Measurements from ENCODE around the gene KRTCAP2.
A peak's percentile ranks its signal among the peaks of the same experiment; 100 is the strongest.

KRTCAP2 gene

DNA sequence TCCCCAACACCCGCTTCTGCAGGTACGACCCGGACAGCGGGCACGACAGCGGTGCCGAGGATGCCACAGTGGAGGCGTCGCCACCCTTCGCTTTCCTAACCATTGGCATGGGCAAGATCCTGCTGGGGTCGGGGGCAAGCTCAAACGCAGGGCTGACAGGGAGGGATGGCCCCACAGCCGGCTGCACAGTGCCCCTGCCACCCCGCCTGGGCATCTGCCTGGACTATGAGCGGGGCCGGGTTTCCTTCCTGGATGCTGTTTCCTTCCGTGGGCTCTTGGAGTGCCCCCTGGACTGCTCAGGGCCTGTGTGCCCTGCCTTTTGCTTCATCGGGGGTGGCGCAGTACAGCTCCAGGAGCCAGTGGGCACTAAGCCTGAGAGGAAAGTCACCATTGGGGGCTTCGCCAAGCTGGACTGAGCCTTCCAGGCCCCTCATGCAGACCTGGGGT lies 10.7 kb upstream of the KRTCAP2 start:
- no peak for DNase-seq (ENCODE audit: low read depth)

DNA sequence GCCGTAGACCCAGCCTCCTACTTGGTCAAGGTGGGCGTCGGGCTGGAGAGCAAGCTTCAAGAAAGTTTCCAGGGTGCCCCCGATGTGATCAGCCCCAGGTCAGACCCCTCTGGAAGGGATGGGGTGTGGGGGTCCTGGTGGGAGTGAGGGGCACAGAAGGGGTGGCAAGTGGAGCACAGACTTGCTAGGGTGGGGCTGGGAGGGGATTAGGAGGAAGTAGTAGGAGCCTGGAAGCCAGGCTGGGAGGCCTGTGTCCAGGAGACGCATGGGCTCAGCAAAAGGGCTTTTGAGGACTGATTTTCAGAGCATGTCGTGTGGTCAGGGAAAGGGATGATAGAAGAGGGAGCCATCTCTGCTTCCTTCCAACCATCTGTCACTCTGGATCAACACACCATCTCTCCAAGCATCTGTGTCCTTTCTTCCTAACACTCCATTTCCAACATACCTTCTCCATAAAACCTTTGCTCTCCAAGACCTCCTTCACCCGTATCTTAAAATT lies 9.0 kb upstream of the KRTCAP2 start:
- no peak for DNase-seq (ENCODE audit: low read depth)

DNA sequence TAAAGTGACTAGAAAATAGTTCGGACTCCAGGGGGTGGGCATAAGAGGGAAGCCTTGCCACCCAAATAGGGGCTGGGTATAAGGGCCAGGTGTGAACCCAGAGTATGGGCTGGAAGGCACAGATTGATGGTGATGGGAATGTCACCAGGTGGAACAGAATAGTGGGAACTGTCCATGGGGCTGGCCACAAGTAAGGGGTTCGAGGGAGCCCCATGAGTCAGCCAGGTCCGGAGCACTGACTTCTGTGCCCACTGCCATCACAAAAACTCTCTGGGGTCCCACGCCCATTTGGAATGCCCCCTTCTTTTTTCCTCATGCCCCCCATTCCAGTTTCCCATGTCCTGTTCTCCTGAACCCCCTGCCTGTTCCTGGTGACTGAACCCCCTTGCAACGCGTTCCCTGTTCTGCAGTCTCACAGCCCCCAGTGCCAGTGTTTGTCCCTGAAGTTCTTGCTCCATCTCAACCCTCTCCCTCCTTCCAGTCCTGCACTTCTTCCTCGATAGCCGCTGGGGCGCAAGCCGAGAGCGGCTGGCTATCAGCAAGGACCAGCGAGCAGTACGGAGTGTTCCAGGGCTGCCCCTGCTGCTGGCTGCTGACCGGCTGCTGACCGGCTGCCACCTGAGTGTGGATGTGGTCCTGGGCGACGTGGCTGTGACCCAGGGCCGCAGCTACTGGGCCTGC lies 8.4 kb upstream of the KRTCAP2 start:
- DNase-seq (ENCODE audit: low read depth) = no peak

DNA sequence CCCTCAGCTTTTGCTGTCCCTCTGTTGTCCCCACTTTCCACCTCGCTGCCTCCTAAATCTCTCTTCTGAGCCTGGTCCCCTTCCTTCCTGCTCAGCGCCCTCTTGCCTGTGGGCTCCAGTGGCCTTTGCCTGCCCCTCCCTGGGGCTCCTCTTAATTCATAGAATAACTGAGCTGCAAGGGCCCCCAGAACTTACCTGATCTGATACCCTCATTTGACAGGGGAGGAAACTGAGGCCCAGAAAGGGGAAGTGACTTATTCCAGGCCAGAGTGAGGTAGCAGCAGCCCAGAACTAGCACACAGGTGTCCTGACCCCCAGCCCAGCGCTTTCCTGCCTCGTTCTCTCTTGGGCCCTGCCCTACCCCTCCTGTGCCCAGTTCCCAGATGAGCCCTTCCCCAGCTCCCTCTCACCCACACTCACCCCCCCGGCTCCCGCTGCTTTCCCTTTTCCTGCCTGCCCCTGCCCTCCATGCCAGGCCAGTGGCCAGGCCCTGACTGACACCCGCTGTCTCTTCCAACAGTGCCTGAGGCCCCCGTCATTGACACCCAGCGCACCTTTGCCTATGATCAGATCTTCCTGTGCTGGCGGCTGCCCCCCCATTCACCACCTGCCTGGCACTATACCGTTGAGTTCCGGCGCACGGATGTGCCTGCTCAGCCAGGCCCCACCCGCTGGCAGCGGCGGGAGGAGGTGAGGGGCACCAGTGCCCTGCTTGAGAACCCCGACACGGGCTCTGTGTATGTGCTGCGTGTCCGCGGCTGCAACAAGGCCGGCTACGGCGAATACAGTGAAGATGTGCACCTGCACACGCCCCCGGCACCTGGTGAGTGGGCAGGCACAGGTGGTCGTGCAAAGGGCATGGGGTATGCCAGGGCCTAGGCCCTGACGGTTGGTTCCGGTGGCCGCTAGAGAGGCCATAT lies 6.3 kb upstream of the KRTCAP2 start:
- DNase-seq (ENCODE audit: low read depth) = no peak

DNA sequence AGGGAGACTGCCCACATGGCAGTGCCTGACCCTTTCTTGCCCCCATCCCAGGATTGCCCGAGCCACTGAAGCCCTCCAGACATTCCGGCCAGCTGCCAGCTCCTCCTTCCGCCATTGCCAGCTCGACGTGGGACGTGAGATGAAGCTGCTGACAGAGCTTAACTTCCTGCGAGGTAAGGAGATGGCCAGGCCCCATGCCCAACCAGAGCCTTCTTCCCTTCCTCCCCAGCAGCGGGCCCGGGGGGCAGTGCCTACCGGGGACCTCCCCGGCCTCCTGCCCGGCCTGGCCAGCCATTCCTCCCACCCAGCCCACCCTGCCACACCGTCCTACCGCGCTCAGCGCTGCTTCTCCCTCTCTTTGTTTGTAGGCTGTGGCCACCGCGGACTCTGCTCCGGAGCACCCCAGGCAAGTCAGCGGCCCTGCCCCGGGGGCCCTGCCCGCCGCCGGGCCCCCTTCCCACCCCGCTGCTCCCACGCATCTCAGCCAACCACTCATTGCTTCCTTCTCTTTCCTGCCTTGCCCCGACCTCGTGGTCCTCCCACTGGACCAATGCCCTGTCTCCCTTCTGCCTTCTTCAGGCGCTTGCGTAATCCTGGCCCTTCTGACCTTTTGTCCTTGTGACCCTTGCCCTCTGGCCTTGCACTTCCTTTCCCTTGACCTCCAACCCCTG lies 5.5 kb upstream of the KRTCAP2 start:
- DNase-seq (ENCODE audit: low read depth) = no peak

DNA sequence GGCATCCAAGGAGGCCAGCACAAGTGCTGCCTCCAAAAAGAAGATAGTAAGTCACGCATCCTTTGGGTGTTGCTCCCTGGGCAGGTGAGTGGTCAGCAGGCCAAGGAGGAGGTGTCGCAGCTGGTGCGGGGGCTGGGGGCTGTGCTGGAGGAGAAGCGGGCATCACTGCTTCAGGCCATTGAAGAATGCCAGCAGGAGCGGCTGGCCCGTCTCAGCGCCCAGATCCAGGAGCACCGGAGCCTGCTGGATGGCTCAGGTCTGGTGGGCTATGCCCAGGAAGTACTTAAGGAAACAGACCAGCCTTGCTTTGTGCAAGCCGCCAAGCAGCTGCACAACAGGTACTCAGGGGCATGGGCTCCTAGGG lies 4.8 kb upstream of the KRTCAP2 start:
- DNase-seq (ENCODE audit: low read depth) = no peak

DNA sequence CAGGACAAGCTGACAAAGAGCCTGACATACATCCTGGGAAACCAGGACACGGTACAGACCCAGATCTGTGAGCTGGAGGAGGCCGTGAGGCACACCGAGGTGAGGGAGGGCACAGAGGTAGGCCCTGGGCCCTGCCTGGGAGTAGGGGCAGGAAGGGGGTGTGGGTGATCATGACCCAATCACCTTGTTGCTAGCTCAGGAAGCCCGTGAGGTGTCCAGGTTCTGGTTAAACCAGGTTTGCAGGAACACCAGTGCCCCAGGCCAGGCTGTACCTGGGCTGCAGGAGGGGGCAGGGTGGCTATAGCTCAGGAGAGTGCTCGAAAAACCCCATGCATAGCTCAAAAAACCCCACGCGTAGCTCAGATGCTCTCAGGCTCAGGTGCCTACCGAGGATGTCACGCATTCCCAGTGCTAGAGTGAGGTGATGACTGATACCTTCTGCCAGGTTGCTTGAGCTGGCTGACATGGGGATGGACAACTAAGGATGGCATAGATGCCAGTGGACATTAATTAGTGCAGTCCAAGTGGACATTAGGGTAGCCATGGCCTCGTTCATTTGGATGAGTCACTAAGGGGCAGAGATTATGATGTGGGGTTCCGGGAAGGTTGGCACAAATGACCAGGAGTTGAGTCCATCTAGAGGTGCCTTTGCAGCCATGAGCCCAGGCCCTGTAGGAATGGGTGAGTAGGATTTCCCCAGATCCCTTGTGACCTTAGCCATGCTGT lies 4.3 kb upstream of the KRTCAP2 start:
- no peak for DNase-seq (ENCODE audit: low read depth)

DNA sequence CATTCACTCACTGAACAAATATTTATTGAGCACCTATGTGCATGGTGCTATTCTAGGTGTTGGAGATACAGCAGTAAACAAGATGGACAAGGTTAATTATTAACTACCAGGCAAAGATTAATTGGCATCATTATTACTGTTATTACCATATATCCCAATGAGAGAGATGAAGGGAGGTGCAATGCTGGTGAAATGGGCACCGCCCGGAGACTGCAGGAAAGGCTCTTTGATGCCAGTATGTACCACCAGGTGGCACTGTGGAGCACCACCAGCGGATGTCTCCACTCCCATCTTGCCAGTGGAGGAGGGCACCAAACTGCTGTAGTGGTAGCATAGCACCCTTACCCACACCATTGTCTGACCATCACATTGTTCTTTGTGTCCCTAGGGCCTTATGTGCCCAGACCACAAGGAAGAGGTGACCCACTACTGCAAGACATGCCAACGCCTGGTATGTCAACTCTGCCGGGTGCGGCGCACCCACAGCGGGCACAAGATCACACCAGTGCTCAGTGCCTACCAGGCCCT lies 3.5 kb upstream of the KRTCAP2 start:
- peak; percentile 68 for DNase-seq (ENCODE audit: low read depth)

DNA sequence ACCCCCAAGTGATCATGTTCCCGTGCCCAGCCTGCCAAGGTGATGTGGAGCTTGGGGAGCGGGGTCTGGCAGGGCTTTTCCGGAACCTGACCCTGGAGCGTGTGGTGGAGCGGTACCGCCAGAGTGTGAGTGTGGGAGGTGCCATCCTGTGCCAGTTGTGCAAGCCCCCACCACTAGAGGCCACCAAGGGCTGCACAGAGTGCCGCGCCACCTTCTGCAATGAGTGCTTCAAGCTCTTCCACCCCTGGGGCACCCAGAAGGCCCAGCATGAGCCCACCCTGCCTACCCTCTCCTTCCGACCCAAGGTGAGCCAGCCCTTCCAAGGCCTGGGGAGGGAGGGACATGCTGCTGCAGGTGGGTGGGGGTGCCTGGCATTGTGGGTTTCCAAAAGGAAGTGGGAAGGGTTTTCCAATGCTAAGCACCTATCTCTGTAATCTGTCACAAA lies 2.8 kb upstream of the KRTCAP2 start:
- no peak for DNase-seq (ENCODE audit: low read depth)

DNA sequence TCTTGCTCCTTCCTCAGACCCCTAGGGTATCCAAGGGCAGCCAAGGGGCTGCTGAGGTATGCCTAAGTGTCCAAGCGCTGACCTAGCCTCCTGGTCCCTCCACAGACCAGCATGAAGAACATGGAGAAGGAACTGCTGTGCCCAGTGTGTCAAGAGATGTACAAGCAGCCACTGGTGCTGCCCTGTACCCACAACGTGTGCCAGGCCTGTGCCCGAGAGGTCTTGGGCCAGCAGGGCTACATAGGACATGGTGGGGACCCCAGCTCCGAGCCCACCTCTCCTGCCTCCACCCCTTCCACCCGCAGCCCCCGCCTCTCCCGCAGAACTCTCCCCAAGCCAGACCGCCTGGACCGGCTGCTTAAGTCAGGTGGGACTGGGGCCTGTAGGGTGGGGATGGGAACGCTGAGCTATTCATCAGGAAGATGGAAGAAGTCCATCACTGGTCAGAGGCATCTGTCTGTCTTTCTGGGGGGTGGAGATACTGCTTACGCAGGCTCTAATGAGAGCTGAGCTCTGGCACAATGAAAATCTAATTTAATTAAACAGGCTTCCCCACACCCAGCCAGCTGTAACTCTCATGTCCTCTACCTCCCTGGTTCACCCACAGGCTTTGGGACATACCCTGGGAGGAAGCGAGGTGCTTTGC lies 2.3 kb upstream of the KRTCAP2 start:
- DNase-seq (ENCODE audit: low read depth) = no peak

DNA sequence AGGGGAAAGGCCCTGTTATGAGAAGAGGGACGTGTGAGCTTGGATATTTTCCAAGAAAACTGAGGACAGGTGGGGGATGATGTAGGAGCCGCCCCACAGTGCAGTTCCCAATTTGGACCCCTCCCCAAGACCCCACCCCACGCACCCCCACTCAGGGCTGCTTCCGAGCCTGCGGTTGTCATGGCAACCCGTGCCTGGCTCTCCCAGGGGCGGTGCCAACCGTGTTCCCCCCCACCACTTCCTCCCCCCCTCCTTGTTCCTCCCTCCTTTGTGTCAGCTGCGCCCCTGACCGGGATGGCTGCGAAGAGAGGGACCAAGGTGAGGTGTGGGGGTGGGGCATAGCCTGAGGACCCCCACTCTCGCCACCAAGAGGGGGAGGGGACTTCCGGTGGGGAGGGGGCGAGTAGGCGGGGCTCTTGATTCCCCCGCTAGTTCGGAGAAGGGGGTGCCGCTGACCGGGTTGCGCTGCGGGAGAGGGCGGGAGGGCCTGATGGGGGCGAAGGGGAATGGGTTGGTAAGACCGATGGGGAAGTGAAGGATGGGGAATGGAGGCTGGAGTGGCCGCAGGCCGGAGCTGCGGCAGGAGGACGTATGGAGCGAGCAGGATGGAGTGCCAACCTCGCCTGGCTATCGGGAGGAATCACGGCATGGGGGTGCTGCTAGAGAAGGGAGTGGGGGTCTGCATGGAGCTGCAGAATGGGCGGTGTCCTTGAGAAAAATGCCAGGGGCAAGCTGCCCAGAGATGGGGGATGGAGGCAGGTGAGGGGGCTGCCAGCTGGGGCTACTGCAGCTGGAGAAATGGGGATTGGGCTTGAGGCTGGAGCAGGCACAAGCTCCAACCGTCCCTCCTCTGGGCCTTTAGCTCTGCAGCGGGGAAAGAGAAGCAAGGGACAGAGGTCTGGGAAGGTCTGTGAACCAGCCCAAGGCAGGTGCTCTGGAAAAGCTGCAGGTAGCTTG lies 1.5 kb upstream of the KRTCAP2 start:
- no peak for DNase-seq (ENCODE audit: low read depth)

DNA sequence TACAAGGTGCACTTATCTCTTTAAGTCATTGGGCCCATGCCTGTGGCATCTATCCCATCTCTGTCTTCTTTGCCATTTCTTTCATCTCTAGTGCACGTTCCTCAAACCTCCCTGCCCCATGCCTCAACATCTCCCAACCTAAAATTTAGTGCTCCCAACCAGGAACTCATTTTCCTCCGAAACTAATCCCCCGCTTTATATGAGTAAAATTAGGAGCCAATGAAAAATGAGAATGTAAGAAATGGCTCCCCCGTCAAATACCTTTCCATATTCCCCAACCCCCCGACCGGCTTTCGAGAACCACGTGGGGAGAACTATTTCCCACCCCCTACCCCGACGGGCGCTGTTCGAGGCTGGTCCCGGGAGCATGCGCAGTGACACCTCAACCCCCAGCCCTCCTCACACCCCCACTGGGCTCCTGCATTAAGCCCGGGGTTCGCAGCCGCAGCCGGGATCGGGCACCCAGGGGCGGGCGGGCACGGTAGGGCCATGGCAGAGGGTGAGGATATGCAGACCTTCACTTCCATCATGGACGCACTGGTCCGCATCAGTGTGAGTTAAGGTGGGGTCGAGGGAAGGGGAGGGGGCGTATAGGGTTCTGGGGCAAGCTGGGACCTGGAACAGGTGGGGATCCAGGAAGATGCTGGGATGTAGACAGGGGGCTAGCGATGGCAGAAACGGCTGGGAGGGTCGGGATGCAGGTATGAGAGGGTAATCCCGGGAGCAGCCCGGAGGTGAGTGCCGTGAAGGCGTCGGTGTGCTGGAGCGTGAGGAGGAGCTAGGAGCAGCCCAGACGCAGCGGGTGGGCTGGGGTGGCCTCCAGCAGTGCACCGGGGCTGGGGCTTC lies 597 bp upstream of the KRTCAP2 start, which contains the start of gene TRIM46:
TSS of gene TRIM46 (plus strand) at position 372 of the 846 bp plus-strand sequence. CDS start at position 490, 118 bp downstream.
- DNase-seq (ENCODE audit: low read depth) = no peak

DNA sequence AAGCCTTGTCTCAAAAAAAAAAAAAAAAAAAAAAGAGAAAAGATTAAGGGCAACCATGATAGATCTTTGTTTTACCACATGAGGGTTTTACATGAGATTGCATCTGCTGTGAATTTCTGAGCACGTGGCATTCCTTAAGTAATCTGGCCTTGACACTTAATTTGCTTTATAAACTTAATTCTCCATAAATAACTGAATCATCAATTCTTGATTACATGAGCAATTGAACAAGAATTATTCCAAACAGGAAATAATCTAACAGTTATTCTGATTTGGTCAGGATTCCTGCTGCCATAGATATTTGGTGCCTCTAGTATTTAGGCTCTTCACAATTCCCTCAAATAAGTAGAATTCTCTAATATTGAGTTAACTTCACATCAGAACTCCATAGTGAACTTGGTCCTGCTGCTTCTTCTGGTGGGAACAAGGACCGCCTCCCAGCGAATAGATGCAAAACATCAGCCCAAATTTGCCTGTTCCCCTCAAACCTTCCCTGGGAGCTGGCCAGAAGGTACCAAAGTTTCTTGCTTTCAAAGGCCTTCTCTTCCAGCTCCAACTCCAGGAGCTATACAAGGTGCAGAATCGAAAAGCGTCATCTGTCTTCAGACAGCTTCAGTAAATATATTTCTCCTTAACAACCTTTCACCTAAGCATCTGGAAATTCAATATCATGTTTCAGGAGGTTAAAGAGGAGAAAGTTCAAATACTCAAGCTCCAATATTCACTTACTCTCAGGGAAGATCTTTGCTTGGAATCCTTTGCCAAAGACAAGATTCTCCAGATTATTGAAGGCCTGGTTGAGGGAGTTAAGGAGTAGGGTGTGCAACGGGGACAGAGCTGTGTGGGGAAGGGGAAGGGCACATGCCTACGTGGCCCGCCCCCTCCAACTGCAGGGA lies 1.0 kb downstream of the KRTCAP2 start:
- DNase-seq (ENCODE audit: low read depth) = no peak

DNA sequence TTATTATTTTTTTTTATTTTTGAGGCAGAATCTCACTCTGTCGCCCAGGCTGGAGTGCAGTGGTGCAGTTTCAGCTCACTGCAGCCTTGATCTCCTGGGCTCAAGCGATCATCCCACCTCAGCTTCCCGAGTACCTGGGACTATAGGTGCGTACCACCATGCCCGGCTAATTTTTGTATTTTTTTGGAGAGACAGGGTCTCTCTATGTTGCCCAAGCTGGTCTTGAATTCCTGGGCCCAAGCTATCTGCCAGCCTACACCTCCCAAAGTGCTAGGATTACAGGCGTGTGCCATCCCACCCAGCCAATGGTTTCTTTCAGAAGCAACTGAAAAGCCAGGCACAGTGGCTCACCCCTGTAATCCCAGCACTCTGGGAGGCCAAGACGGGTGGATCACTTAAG lies 2.3 kb downstream of the KRTCAP2 start:
- no peak for DNase-seq (ENCODE audit: low read depth)

DNA sequence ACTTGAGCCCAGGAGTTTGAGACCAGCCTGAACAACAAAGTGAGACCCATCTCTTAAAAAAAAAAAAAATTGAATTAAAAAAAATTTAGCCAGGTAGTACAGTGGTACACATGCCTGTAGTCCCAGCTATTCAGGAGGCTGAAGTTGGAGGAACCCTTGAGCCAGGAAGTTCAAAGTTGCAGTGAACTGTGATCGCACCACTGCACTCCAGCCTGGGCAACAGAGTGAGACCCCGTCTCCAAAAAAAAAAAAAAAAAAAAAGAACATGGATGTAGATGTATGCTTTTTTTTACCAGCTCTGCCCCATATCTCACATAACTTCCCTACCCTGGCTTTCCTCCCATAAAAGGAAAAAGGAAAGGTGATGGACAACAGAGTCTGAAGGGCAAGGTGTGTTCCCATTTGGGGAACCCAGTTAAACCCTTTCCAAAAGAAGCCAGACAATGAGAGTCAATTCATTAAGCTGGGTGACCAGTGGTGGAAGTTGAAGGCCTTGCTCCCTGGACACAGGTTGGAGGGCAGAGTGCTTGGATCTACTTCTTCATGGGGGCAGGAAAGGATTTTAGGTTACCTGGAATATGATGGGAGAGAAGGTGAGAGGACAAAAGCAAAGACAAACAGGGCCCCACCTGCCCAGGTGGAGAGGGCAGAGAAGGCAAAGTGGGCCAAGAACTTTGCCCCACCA lies 2.9 kb downstream of the KRTCAP2 start:
- no peak for DNase-seq (ENCODE audit: low read depth)

DNA sequence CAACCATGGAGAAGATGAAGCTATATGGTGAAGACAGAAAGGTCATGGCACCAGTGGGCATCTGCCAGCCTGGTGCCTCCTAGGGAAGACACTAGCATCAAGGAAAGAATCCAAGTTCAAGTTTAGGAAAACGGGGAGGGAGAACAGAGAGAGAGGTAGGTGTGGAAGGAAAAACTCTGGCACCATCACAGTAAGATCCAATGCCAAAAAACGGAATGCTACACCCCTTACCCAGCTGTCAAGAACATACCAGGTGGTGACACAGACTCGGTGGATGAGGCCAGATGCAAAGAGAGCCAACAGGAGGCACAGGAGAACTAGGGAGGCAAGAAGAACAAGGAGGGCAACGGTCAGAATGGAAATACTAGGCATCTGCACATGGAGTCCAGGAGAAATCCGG lies 3.6 kb downstream of the KRTCAP2 start:
- no peak for DNase-seq (ENCODE audit: low read depth)

Data from CMK (cell line).